ENCODE data around the gene YY1. TPM values are rescaled to one million over a fixed set of nuclear protein-coding genes. Genes with fewer than 3 reads are reported as not detected.

YY1 gene
- total RNA-seq, 1 donor from 2014 or later, result 42.4 TPM

DNA sequence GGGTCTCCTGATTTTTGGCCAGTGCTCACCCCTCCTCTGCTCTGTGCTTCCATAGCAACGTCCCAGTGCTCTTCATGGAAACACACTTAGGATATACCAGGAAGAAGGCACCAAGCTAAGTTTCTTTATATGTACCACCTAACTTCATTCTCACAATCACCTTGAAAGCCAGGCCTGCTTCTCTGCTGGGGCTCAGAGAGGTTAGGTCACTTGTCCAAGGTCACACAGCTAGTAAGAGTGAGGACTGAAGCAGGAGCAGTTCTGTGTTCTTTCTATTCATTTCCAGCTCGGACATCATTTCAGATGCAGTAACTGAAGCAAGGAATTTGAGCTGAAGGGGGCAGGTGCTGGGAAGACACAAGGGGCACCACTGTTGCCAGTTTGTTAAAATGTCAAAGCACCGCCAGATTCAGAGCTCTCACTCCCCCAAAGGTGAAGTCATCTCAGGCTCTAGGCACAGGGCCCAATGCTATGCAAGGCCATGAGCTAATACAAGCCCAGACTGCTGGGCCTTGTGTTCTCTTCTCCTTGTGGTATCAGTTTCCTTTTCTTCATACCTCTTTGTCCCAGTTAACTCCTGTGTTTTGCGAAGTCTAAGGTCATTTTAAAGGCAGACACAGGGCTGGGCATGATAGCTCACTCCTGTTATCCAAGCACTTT, 19.7 kb upstream of the YY1 start:
- Histone ChIP-seq H3K27ac (no peak overlapping the region), H3K9me3 (no peaks in the 10 kb centered on the region), H3K4me3 (no peak overlapping the region), H3K4me1 (peaks cover 0 to 17% of the 10 kb centered on the region in 2 donors), H3K27me3 (no peaks in the 10 kb centered on the region), H3K36me3 (no peaks in the 10 kb centered on the region)
- no peak for DNase-seq (ENCODE audit: low spot score in 2 of 2)
- TF ChIP-seq, protein P1, sequence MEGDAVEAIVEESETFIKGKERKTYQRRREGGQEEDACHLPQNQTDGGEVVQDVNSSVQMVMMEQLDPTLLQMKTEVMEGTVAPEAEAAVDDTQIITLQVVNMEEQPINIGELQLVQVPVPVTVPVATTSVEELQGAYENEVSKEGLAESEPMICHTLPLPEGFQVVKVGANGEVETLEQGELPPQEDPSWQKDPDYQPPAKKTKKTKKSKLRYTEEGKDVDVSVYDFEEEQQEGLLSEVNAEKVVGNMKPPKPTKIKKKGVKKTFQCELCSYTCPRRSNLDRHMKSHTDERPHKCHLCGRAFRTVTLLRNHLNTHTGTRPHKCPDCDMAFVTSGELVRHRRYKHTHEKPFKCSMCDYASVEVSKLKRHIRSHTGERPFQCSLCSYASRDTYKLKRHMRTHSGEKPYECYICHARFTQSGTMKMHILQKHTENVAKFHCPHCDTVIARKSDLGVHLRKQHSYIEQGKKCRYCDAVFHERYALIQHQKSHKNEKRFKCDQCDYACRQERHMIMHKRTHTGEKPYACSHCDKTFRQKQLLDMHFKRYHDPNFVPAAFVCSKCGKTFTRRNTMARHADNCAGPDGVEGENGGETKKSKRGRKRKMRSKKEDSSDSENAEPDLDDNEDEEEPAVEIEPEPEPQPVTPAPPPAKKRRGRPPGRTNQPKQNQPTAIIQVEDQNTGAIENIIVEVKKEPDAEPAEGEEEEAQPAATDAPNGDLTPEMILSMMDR (IDR thresholded peaks at IDR 0.05), result no peak
- intact Hi-C loops (cut with DNase I), result loop anchor here (10.0 kb wide), 1 partner anchor 424 kb away; the partner anchor contains the start of gene EML1

DNA sequence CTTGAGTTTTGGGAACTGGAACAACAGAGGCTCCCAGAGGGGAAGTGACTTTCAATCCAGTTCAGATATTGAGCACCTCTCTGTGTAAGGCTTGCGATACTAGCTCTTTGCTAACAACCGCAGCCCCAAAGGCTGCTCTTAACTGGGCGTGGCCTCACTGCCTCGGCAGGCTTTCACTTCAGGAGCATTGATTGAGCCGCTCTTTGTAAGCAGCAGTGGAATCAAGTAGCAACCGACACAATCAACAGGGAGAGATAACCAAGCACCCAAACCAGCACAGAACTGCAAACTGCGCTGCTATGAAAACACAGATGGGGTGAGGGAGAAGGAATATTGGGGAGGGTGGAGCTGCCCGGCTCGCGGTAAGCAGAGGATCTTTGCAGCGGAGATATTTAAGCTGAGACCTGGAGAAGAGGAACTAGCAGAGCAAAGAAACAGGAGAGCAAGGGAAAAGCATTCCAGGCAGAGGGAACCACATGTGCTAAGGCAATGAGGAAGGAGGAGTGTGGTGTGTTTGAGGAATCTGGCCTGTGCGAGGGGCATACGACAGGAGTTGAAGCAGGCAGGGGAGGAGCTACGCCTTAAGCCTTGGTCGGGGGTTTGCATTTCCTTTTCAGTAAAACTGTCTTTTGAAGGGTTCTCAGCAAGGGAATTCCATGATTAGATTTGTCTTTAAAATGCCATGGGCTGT, 17.3 kb upstream of the YY1 start:
- intact Hi-C loops (cut with DNase I), result no loop called here
- Histone ChIP-seq H3K4me3 (peak overlapping the region; percentile 53 to 66), H3K4me1 (peaks cover 0 to 17% of the 10 kb centered on the region in 2 donors), H3K9me3 (no peaks in the 10 kb centered on the region), H3K27me3 (no peaks in the 10 kb centered on the region), H3K36me3 (no peaks in the 10 kb centered on the region), H3K27ac (peak overlapping the region; percentile 38 to 39)
- TF ChIP-seq, protein P1 (IDR thresholded peaks at IDR 0.05), result no peak
- peak in 1 of 2 donors; percentile 77 for DNase-seq (ENCODE audit: low spot score in 2 of 2)

GRCh38 chr14:100222224-100223093, 16.5 kb upstream of the YY1 start:
- peak overlapping the region in 1 of 2 donors; percentile 39 for H3K27ac ChIP-seq
- H3K4me3 ChIP-seq, result peak overlapping the region; percentile 53 to 66
- H3K36me3 ChIP-seq, result no peaks in the 10 kb centered on the region
- no peaks in the 10 kb centered on the region for H3K9me3 ChIP-seq
- TF ChIP-seq, protein P1 (IDR thresholded peaks at IDR 0.05), result no peak
- H3K4me1 ChIP-seq, result peaks cover 0 to 17% of the 10 kb centered on the region in 2 donors
- no peaks in the 10 kb centered on the region for H3K27me3 ChIP-seq
- DNase-seq (ENCODE audit: low spot score in 2 of 2), result no peak
- intact Hi-C loops (cut with DNase I), result no loop called here

- no peak for DNase-seq (ENCODE audit: low spot score in 2 of 2)
- TF ChIP-seq, protein P1 (IDR thresholded peaks at IDR 0.05), result no peak
- Histone ChIP-seq H3K27ac (no peak overlapping the region), H3K9me3 (no peaks in the 10 kb centered on the region), H3K4me3 (no peak overlapping the region), H3K4me1 (peaks cover 0 to 17% of the 10 kb centered on the region in 2 donors), H3K27me3 (no peaks in the 10 kb centered on the region), H3K36me3 (no peaks in the 10 kb centered on the region)
- intact Hi-C loops (cut with DNase I), result no loop called here
These were observed 15.4 kb upstream of the YY1 start for GRCh38 chr14:100223332-100224201.
